A549 (cell line): ENCODE measurements around the gene SLC6A19.
"Not testable (repeated sequence)": the region's sequence is repeated elsewhere in the genome, so short reads cannot be mapped to it uniquely, and the experiment has no call there.

ENCODE experiments used
- CTCF ChIP-seq: fragments of >200 bp; sonication (Bioruptor Twin); formaldehyde crosslinking; IDR thresholded peaks from 3 replicates; pipeline ENCODE4 v1.5.1; 2016
- JUNB ChIP-seq: fragments of >200 bp; sonication (Bioruptor Twin); formaldehyde crosslinking; IDR thresholded peaks from 2 replicates; pipeline ENCODE4 v1.6.1; 2016
- KDM1A ChIP-seq: fragments of 200-600 bp; sonication (generic); IDR thresholded peaks from 2 replicates; pipeline ENCODE4 v1.6.1; 2016; ENCODE audit warnings: low read depth, mild to moderate bottlenecking
- POLR2A ChIP-seq: IDR thresholded peaks from 2 replicates; pipeline ENCODE4 v1.6.1; 2012; ENCODE audit warnings: mild to moderate bottlenecking, low read length
- RFX5 ChIP-seq: fragments of 450-650 bp; IDR thresholded peaks from 2 replicates; pipeline ENCODE4 v1.7.1; 2014; ENCODE audit warnings: antibody characterized with exemption, mild to moderate bottlenecking, moderate library complexity
- TP53 ChIP-seq: fragments of 250-450 bp; sonication (Bioruptor Pico); IDR thresholded peaks from 2 replicates; pipeline ENCODE4 v1.5.0; 2021; ENCODE audit warnings: mild to moderate bottlenecking, moderate library complexity

GRCh38 chr5:1229023-1229422, 27.6 kb downstream of the SLC6A19 start:
- not testable (repeated sequence) for TF ChIP-seq POLR2A; CTCF; RFX5; TP53 (CRISPR knock-in tag); JUNB; KDM1A
